H9 (cell line): ENCODE results near the gene MLLT6. TPM values are rescaled to one million over a fixed set of nuclear protein-coding genes. Genes with fewer than 3 reads are reported as not detected.
A peak's percentile ranks its signal among the peaks of the same experiment; 100 is the strongest.

Source experiments
- DNase-seq: peaks from one replicate; pipeline ENCODE4 v3.0.0-alpha.2; 2017
- H2AFZ ChIP-seq: one replicate; pipeline ENCODE4 v1.6.1; 2013; ENCODE audit warnings: mild to moderate bottlenecking, low read length, control low read depth, moderate library complexity
- H2AK5ac ChIP-seq: 2 replicates; pipeline ENCODE4 v1.6.1; 2013; ENCODE audit warnings: low read length, control low read depth, mixed read lengths; ENCODE audit not compliant: insufficient read length
- H2BK120ac ChIP-seq: one replicate; pipeline ENCODE4 v1.6.1; 2013; ENCODE audit warnings: low read depth, mild to moderate bottlenecking, low read length, control low read depth, inconsistent platforms; ENCODE audit not compliant: poor library complexity, severe bottlenecking
- H2BK12ac ChIP-seq: 2 replicates; pipeline ENCODE4 v1.6.1; 2013; ENCODE audit warnings: low read length, control low read depth, mixed read lengths, low read depth; ENCODE audit not compliant: insufficient read length
- H2BK15ac ChIP-seq: 2 replicates; pipeline ENCODE4 v1.6.1; 2013; ENCODE audit warnings: low read depth, low read length, control low read depth
- H2BK20ac ChIP-seq: one replicate; pipeline ENCODE4 v1.6.1; 2013; ENCODE audit warnings: low read depth, mild to moderate bottlenecking, low read length, control low read depth, inconsistent platforms; ENCODE audit not compliant: poor library complexity, severe bottlenecking
- H2BK5ac ChIP-seq: 2 replicates; pipeline ENCODE4 v1.6.1; 2013; ENCODE audit warnings: low read length, control low read depth, mixed read lengths; ENCODE audit not compliant: insufficient read length
- H3K14ac ChIP-seq: 2 replicates; pipeline ENCODE4 v1.6.1; 2013; ENCODE audit warnings: low read length, control low read depth; ENCODE audit not compliant: insufficient read depth
- H3K18ac ChIP-seq: 2 replicates; pipeline ENCODE4 v1.6.1; 2013; ENCODE audit warnings: low read depth, mild to moderate bottlenecking, mixed read lengths, low read length, control low read depth; ENCODE audit not compliant: insufficient read length
- H3K23ac ChIP-seq: 2 replicates; pipeline ENCODE4 v1.6.1; 2013; ENCODE audit warnings: low read length, control low read depth, mixed read lengths, low read depth; ENCODE audit not compliant: insufficient read length
- H3K23me2 ChIP-seq: 2 replicates; pipeline ENCODE4 v1.6.1; 2013; ENCODE audit warnings: low read depth, mild to moderate bottlenecking, mixed read lengths, low read length, control low read depth; ENCODE audit not compliant: insufficient read length, poor library complexity, severe bottlenecking
- H3K27ac ChIP-seq: 2 replicates; pipeline ENCODE4 v1.5.1; 2013; ENCODE audit warnings: low read length, control low read depth, mixed read lengths, low read depth; ENCODE audit not compliant: insufficient read length
- H3K27me3 ChIP-seq: 2 replicates; pipeline ENCODE4 v1.6.1; 2013; ENCODE audit warnings: low read length, control low read depth, inconsistent platforms; ENCODE audit not compliant: insufficient read depth
- H3K4ac ChIP-seq: 2 replicates; pipeline ENCODE4 v1.6.1; 2013; ENCODE audit warnings: low read depth, mild to moderate bottlenecking, control low read depth, inconsistent platforms, low read length, moderate library complexity
- H3K4me1 ChIP-seq: 2 replicates; pipeline ENCODE4 v1.6.1; 2013; ENCODE audit warnings: low read length, control low read depth, inconsistent platforms; ENCODE audit not compliant: insufficient read depth
- H3K4me2 ChIP-seq: 2 replicates; pipeline ENCODE4 v1.6.1; 2013; ENCODE audit warnings: low read length, control low read depth, mixed read lengths; ENCODE audit not compliant: insufficient read length, insufficient read depth
- H3K56ac ChIP-seq: 2 replicates; pipeline ENCODE4 v1.6.1; 2013; ENCODE audit warnings: low read depth, mild to moderate bottlenecking, mixed read lengths, low read length, control low read depth; ENCODE audit not compliant: insufficient read length
- H3K79me1 ChIP-seq: 2 replicates; pipeline ENCODE4 v1.6.1; 2013; ENCODE audit warnings: low read depth, mild to moderate bottlenecking, moderate library complexity, low read length, control low read depth, inconsistent platforms; ENCODE audit not compliant: insufficient read depth, poor library complexity, severe bottlenecking
- H3K79me2 ChIP-seq: 2 replicates; pipeline ENCODE4 v1.6.1; 2013; ENCODE audit warnings: low read length, control low read depth, inconsistent platforms; ENCODE audit not compliant: insufficient read depth
- H3K9ac ChIP-seq: 2 replicates; pipeline ENCODE4 v1.6.1; 2013; ENCODE audit warnings: low read length, control low read depth, mixed read lengths; ENCODE audit not compliant: insufficient read length; ENCODE audit errors: extremely low read depth
- H3K9me3 ChIP-seq: one replicate; pipeline ENCODE4 v1.6.1; 2013; ENCODE audit warnings: low read depth, low read length, inconsistent platforms; ENCODE audit not compliant: control insufficient read depth
- H3T11ph ChIP-seq: one replicate; pipeline ENCODE4 v1.6.1; 2013; ENCODE audit warnings: mild to moderate bottlenecking, low read length, control low read depth, inconsistent platforms
- H4K20me1 ChIP-seq: one replicate; pipeline ENCODE4 v1.6.1; 2013; ENCODE audit not compliant: control insufficient read depth, insufficient read length, insufficient read depth
- H4K5ac ChIP-seq: 2 replicates; pipeline ENCODE4 v1.6.1; 2013; ENCODE audit warnings: low read depth, mild to moderate bottlenecking, mixed read lengths, low read length, control low read depth; ENCODE audit not compliant: insufficient read length
- H4K8ac ChIP-seq: replicated peaks from 2 replicates; pipeline ENCODE4 v1.6.1; 2013; ENCODE audit warnings: low read length, control low read depth, mixed read lengths, low read depth; ENCODE audit not compliant: insufficient read length
- H4K91ac ChIP-seq: 2 replicates; pipeline ENCODE4 v1.6.1; 2013; ENCODE audit warnings: low read depth, mild to moderate bottlenecking, moderate library complexity, mixed read lengths, low read length, control low read depth; ENCODE audit not compliant: insufficient read length
- H3K27ac Mint-ChIP-seq, 3 experiments: 2 replicates in 2 of 3; 3 replicates in 1 of 3; pipeline ENCODE4 v1.8.0; 2020 to 2021; ENCODE audit warnings: mixed read lengths in 3 of 3, mild to moderate bottlenecking in 1 of 3, moderate library complexity in 1 of 3
- H3K27me3 Mint-ChIP-seq: 2 replicates; pipeline ENCODE4 v1.8.0; 2021; ENCODE audit warnings: low read depth, mild to moderate bottlenecking, moderate library complexity, mixed read lengths
- H3K36me3 Mint-ChIP-seq, 3 experiments: 2 replicates in 2 of 3; 3 replicates in 1 of 3; pipeline ENCODE4 v1.8.0; 2020 to 2021; ENCODE audit warnings: low read depth in 3 of 3, mixed read lengths in 3 of 3; ENCODE audit not compliant: insufficient read depth in 1 of 3
- H3K4me1 Mint-ChIP-seq, 2 experiments: 2 replicates each; pipeline ENCODE4 v1.8.0; 2020; ENCODE audit warnings: mixed read lengths in 2 of 2
- H3K4me3 Mint-ChIP-seq, 2 experiments: 2 replicates in 1 of 2; 3 replicates in 1 of 2; pipeline ENCODE4 v1.8.0; 2020 to 2021; ENCODE audit warnings: mild to moderate bottlenecking in 2 of 2, mixed read lengths in 2 of 2, moderate library complexity in 1 of 2
- H3K9me3 Mint-ChIP-seq, 2 experiments: 2 replicates in 1 of 2; 3 replicates in 1 of 2; pipeline ENCODE4 v1.8.0; 2020; ENCODE audit warnings: mild to moderate bottlenecking in 2 of 2, mixed read lengths in 2 of 2, moderate library complexity in 1 of 2
- CTCF ChIP-seq: fragments of 200-600 bp; sonication (generic); conservative IDR thresholded peaks from 3 replicates; pipeline ENCODE4 v1.8.0; 2021; ENCODE audit warnings: antibody characterized with exemption, mild to moderate bottlenecking
- WGBS: extraction: QIAGEN DNeasy Blood & Tissue Kit; methylation state at CpG from one replicate; pipeline ENCODE4 v1.1.7; 2013; ENCODE audit warnings: missing lambda C conversion rate, low lambda C conversion rate, mixed read lengths; ENCODE audit not compliant: insufficient read length; ENCODE audit errors: extremely low coverage; 5-methylcytosine and 5-hydroxymethylcytosine counted together
- total RNA-seq: library from RNA; stranded (reverse); gene quantifications from 2 replicates; pipeline ENCODE4 v1.2.1, GENCODE V29; 2021

MLLT6 gene
- total RNA-seq, 1 experiment from 2014 or later, result 26.4 TPM

DNA sequence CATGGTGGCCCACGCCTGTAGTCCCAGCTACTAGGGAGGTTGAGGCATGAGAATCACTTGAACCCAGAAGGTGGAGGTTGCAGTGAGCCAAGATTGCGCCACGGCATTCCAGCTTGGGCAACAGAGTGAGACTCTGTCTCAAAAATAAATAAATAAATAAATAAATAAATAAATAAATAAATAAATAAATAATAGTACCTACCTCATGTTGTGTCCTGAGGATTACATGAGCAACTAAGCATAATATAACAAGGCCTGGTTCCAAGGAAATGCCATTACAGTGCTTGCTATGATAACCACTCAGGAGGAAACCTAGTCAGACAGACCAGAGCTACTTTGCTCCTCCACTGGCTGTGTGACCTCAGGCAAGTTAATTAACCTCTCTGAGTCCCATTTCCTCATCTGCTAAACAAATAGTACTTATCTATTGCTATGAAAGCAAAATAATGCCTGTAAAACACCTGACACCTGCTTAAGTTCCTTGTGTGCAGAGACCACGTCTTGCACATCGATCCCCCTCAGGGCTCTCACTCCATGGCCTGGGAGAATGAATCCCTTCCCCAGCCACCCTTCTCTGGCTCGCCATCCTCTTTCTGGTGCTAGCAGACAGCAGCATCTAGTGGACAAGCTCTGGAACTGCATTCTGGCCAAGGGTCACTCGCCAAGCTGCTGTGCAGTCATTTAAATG is 37.8 kb upstream of the MLLT6 start:
- no peak overlapping the region for H2BK5ac ChIP-seq
- H2AK5ac ChIP-seq, result no peak overlapping the region
- H3T11ph ChIP-seq, result no peak overlapping the region
- H2BK120ac ChIP-seq, result no peak overlapping the region
- peaks cover 73% of the 10 kb centered on the region for H3K27me3 Mint-ChIP-seq
- H3K9me3 ChIP-seq, result no peaks in the 10 kb centered on the region
- no peaks in the 10 kb centered on the region for H4K20me1 ChIP-seq
- H2BK15ac ChIP-seq, result no peak overlapping the region
- peaks cover 26 to 58% of the 10 kb centered on the region in 2 experiments for H3K4me1 Mint-ChIP-seq
- peak; percentile 89 for DNase-seq
- H3K14ac ChIP-seq, result no peak overlapping the region
- no peak overlapping the region for H3K27ac Mint-ChIP-seq
- H3K4ac ChIP-seq, result no peak overlapping the region
- peak; percentile 99 for TF ChIP-seq CTCF
- no CpG with 5 or more reads among the region's 7 CpGs for WGBS
- no peak overlapping the region for H3K27ac ChIP-seq
- H2BK12ac ChIP-seq, result no peak overlapping the region
- H3K9ac ChIP-seq, result no peak overlapping the region
- no peaks in the 10 kb centered on the region; the same call in none of the 2 replicates for H3K4me1 ChIP-seq
- H3K9me3 Mint-ChIP-seq, result peaks cover 0 to 3% of the 10 kb centered on the region in 2 experiments; a peak in 1 of 5 replicates
- peaks cover 8% of the 10 kb centered on the region for H3K23me2 ChIP-seq
- H3K79me2 ChIP-seq, result no peaks in the 10 kb centered on the region
- H4K91ac ChIP-seq, result no peak overlapping the region
- peaks cover 41% of the 10 kb centered on the region for H3K27me3 ChIP-seq
- H3K18ac ChIP-seq, result no peak overlapping the region
- no peak overlapping the region for H2AFZ ChIP-seq
- H3K23ac ChIP-seq, result no peak overlapping the region
- H2BK20ac ChIP-seq, result no peak overlapping the region
- H4K5ac ChIP-seq, result no peak overlapping the region
- no peak overlapping the region for H3K56ac ChIP-seq
- no peak overlapping the region for H4K8ac ChIP-seq
- H3K36me3 Mint-ChIP-seq, result no peaks in the 10 kb centered on the region
- H3K79me1 ChIP-seq, result no peaks in the 10 kb centered on the region
- H3K4me3 Mint-ChIP-seq, result no peak overlapping the region; a peak in 1 of 5 replicates
- no peak overlapping the region for H3K4me2 ChIP-seq
